GDM1 (cell line): ENCODE measurements around the gene RORB.
"Not testable (repeated sequence)": the region's sequence is repeated elsewhere in the genome, so short reads cannot be mapped to it uniquely, and the experiment has no call there.

Source experiments
- DNase-seq: peaks from one replicate; lab custom pipeline; 2025; lab: John Stamatoyannopoulos, UW

Gene RORB

DNA sequence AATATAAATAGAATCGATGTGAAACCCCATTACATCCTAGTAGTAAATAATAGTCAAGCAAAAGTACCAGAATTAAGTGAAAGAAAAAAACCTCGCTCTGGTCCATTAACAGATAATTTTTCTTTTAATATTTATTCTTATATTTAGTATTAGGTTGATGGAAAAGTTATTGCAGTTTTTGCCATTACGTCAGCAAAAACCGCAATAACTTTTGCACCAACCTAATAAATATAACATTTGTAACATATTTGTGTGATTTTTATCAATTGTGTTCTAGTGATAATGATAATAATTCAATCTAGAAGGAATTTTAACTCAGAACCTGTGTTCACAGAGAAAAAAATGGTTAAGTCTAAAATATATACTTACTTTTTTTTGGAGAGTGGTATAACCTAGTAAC, 16.1 kb downstream of the RORB start:
- no peak for DNase-seq

DNA sequence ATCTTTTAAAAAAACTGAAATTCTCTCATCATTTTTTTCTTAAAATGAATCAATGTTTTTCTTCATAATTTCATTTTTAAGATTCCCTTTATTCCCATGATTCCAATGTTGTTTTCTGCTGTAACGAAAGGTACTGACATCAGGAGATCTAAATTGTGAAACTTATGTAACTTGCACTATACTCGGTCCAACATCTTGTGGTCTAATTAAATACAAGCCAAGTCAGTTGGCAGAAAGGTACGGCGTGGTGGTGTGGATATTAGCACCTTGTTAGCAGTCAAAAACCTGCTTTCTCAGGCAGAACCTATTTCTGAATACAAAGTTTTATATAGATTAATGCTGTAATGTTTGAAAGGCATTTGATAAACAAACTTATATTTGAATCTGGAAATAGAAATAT, 20.1 kb downstream of the RORB start:
- no peak for DNase-seq

DNA sequence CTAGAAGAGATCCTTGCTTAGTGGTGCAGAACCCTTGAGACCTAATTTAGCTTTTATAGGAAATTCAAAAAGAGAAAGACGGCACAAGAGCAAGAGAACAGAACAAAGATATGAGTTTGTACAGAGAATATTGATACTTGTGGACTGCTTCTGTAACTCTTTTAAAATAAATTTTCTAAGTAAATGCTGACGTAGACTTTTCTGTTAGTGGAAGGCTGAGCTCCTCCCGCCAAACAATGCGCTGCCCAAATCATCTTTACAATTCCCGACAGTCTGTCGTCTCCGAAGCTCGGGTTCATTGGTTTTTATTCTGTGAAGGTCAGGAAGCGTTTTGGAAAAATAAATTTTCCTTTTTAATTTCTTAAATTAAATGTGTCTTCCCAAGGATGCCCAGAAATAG, 22.3 kb downstream of the RORB start:
- DNase-seq: no peak

DNA sequence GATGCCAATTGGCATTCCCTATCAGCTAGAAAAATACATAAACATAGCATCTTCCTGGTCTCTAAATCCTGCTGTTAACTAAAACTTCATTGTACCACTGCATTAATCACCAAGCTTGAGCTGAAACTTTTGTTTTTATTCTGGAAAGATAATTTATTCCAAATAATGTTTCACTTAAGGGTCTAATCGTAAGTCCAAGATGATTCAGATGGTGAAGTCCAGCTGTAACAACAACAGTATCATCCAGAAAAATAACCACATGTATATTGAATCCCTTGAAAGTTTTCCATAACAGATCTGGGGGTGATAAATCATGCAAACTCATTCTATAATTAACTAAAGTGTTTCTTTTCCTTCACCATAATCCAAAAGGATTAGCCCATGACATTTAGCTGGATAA, 23.9 kb downstream of the RORB start:
- DNase-seq: no peak

DNA sequence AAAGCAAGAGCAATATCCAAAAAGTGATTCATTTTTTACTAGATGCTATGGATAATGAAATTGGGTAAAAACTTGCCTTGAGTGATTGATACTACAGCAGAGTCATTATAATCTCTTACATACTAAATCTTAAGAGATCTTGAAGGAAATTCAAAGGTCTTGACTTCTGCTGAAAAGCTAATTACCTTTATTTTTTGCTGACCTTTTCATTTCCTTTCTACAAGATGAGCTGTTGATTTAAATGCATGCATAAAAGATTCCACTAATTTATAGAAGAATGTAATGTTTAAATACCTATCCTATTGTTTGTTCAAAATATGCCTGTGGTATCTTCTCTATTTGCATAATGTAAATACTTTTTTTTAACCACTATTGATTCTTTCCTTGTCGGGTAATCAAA, 27.2 kb downstream of the RORB start:
- no peak for DNase-seq

DNA sequence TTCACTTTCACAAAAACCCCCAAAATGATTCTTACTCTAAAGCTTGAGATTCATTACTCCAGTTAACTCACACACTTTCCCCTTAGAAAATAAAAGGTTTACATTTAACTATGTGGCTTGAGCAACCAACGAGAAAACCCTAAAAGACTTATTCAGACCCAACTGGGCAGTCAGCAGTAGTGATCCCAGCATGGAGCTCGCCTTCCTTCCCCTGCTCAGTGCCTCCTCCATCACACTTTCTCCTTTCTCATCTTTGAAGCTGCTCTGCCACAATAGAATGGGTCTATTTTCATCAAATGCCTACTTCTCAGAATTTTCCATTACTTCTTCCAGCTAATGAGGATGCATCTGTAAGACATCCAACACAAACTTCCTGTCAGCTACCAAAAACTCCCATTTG, 29.1 kb downstream of the RORB start:
- DNase-seq: no peak

DNA sequence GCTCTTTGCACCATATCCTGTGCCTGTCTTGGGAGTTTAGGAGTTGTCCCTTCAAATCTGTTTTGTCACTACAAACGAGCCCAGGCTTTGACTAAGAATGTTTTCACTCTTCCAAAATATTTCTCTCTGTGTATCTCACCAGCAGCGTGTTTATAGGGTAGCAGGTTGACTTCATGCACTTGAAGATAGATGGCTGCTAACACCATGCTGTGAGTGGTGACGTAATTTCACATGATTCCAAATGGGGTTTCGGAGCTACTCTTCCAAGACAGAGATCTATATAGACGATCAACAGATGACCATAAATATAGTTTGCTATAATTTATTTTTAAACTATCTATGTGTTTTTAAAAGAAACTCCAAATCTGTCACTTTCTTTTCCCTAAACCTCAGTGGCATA, 30.6 kb downstream of the RORB start:
- DNase-seq: no peak

DNA sequence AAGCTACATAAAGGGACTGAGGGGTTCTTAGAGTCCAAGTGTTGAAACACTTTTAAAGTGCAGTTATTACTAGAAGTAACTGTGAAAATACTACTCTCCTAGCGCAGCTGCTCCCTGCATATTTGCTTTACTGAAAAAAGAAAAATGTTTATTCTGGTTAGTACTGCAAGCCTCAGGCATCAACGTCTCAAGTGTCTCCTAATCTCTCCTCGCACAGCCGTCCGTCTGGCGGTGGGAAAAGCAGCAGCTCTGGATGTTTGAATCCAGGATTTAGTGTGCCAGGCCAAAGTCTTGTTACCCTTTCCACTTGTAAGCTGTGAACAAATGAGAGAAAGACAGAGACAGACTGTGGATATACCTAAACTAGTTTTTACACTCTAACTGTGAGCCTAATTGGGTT, 31.1 kb downstream of the RORB start:
- DNase-seq: no peak

DNA sequence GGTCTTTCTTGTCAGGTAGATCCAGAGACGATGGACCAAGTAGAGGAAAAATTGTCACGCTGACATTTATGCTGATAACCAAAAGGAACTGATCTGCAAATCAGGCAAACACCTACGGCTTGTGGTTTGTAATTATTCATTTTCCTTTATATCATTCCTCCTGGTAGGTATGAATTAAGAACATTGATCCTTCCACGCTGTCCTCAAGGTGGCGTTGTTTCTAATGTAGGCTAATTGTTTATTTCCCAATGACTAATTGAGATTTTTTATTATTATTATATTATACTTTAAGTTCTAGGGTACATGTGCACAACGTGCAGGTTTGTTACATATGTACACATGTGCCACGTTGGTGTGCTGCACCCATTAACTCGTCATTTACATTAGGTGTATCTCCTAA, 33.3 kb downstream of the RORB start:
- not testable (repeated sequence) for DNase-seq

DNA sequence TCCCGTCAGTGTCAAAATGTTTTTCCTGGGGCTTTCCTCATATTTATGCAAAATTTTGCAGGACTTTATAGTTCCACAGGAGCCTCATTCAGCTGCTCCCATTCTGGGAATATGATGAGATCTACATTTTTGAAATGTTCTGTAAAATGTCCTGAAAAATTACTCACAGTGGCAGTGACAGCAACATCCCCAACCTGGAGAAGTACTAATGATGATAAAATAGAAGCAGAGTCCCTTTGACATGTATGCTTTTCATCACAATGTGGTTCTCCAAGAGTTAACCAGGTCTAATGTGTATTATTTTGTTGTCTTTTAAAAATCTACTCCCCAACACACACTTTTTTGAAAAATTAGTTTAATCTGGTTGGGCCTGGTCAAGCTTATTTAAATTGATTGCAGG, 36.1 kb downstream of the RORB start:
- DNase-seq: no peak

DNA sequence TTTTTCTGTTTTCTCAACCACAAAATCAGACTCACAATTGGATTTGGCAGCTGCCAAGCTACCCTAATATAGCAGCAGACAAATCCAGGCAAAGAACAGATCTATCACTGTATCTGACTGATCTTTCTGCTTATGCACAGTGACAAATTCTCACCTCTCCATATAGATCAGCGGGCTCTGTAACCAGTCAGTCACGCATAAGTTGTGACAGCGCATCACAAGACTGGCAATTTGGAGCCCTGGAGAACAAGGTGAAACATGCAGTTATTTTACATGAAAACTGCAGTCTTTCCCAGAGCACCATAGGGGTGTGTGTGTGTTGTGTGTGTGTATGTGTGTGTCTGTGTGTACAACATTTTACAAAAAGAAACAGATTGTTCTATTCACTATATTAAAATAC, 37.7 kb downstream of the RORB start:
- no peak for DNase-seq

DNA sequence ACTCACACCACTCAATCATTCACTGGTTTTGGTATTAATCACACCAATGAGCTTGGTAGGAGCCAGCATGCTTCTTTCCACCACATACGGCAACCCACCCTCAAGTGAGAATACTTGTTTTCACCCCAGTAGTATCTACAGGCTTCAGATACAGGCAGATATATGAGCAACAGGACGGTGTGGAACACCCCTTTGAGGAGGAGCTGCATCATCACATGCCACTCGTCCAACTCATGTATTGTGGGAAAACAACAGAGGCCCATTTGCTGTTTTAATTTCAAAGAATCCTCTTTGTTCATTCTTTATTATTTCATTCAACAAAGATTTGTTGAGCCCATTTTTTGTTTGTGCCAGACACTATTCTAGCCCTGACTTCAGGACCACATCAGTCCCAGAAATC, 46.0 kb downstream of the RORB start:
- DNase-seq: no peak

DNA sequence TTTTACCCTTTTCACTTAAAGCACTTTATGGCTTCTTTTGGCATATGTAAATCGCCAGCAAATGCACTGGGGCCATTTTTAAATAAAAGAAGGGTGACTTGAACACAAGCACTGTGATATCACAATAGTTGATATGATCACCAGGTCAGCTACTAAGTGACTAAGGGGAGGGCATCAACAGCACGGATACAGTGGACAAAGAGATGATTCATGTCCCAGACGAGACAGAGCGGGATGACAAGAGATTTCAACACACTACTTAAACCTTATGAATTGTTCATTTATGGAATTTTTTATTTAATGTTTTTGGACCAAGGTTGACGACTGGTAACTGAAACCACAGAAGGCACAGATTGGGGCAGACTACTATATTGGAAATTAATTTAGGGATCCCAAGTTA, 54.1 kb downstream of the RORB start:
- no peak for DNase-seq

DNA sequence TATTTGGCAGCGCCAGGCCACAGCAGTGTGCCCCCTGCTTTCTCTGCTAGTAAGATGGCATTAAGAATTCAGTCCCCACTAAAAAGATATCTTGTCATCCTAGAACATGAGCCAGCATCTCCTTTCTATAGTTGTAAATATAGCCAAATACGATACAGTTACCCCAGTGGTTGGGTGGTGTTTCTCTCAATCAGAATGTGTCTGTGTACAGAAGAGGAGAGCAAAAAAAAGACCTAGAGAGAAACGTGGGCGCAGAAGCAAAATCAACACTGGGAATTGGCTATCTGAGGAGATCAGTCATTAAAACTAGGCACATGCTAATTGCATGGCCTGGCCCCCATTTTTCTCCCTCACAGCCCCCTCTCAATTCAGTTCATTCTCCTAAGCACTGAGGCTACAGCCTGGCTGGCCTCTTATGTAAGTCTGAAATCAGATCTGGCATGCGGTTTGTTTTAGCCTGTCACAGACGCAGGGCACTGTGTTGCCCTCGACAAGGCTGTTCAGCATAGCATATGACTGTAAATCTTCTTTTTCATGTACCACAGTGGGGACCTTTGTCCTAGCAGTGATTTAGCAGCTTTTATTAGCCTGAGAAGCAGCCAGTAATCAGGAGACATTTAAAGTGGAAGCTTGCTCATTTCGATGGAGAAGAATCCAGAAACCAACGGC, 57.8 kb downstream of the RORB start:
- no peak for DNase-seq

DNA sequence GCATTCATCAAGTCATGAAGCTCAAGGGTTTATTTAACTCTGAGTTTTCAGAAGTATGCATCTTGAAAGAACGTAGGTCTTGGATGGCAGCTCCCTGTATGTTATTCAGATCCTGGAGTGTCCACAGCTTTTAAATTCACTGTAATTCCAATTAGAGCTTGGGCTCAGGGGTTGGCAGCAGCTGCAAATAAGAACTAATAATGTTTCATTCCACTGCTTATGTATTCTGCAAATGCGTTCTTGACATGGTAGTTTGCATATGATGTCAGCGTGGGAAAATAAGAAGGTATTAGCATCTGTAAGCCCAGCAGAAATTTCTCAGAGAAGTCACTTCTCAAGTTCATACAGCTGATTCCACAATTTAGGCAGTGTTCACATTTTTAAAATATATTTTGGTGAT, 58.4 kb downstream of the RORB start:
- no peak for DNase-seq

DNA sequence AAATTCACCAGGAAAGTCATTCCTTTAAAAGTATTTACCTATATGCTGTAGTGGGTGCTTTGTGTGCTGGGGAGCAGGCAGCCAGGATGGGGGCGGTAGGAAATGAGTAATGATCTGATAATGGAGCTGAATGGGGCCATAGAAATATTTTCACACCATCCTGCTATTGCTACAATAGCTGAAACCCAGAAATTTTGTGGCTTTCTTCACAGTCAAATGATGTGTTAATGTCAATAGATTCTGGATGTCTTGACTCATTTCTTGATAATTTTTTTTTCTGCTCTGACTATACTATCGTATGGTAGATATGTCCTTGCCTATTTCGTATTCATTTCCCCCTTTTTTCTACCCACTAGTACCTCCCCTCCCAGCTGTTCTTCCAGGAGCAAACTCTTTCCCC, 59.5 kb downstream of the RORB start:
- DNase-seq: no peak

DNA sequence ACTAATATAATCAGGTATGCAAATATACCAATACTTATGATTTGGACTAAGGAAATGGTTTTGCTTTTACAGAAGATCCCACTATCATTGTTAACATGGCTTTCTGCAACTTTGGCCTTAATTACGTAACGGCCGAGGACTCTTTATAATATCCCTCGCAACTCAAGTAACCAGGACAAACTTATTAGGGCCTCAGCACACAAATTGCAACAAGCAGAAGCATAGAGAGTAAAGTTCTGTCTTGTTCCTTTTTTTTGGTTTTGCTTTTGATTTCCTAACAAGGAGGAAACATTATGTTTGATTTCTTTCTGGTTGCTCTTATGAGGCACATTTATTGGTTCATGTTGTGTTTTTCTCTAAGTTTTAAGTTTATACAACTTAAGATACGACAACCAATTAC, 60.4 kb downstream of the RORB start:
- DNase-seq: no peak

DNA sequence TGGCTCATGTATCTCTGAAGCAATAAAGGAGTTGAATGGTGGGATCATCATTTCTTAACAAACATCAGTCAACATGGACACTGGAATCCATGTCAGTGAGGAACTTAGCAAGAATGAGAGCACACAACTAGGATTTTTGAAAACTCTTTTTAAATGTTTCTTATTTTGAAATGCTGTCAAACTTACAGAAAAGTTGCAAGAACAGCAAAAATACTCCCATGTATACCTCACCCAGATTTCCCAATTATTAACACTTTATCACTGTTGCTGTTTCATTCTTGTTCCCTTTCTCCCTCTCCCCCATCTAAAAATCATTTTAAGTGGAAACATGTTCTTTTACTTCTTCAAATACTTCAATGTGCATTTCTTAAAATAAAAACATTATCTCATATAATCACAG, 65.5 kb downstream of the RORB start:
- DNase-seq: no peak

DNA sequence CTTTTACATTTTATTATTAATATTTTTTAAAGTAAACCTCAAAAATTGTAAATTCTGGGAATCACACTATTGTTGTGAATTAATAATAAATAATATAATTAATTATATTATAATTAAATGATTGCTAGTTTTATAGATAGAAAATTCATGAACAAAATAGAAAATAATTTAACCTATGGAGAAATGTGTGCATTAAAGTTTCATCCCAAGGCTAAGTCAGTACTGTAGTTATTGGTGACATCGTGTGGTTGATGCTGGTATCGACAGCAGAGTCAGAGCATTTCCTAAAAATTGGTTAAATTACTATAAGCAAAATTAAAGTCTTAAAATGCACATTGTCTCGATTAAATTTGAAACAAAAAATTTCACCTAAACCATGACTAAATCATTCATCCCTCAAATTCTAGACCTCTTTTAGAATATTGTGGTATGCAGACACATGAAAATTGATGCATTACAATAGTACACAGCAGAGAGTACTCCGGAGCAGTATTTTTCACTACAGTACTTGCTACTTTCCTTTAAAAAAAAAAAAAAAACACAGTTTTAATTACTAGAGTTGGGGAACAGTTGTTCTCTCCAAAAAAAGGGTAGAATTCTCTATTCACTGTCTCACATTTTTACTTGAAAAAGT, 73.9 kb downstream of the RORB start:
- DNase-seq: no peak

DNA sequence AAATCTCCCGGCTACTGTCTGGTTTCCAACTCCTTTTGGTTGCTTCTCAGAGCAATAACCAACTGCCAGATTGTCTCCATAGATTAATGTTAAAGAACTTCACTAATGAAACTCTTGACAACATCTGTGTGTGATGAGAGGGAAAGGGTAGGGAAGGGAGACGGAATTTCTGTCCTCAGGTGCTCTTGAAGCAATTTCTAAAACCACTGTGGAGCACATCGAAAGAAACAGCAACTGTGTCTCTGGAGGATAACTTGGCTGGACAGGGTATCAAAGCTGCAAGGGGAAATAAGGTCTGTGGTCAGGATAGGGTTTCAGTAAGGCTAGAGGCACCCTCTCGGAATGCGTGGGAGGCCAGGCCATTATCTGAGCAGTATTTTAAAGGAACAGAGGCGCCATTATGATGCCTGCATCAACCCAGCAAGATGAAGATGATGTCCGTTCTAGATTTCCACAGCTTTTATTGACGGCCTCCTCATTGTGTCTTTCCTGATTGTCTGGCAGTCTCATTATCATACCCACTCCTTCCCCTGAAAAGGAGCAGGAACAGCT, 76.6 kb downstream of the RORB start:
- DNase-seq: no peak

DNA sequence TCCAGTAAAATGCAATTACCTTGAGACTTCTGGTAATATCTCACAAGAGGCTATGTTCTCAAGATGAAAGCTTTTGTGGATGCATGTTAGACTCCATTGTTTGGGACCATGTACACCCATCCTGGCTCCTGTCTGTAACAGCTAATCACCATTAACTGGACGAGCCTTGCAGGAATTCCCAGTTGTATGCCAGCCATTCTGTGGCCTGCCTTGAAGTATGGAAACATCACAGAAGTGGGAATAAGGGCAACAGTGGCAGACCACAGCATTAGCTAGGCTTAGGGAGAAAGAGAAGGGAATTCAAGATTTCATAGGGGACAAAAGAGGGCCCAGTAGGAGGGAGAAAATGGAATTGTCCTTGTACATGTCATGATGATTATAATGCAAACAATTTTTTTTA, 79.0 kb downstream of the RORB start:
- no peak for DNase-seq

DNA sequence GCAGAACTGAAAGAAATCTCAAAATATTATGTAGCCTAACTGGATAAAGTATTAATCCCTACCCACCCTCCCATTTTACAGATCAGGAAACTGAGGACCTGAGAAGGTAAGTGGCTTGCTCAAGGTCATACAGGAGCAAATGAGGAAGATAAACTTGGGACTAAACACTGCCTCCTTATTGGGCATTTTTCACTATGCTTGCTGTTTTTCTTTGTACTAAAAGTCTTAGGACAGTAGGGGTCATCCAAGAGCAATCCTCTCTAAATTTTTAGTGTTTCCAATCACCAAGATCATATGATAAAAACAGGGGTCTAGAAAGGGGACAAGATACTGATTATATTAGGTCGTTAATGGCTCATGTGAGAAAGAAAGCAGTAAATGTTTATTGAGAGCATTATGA, 80.8 kb downstream of the RORB start:
- no peak for DNase-seq

DNA sequence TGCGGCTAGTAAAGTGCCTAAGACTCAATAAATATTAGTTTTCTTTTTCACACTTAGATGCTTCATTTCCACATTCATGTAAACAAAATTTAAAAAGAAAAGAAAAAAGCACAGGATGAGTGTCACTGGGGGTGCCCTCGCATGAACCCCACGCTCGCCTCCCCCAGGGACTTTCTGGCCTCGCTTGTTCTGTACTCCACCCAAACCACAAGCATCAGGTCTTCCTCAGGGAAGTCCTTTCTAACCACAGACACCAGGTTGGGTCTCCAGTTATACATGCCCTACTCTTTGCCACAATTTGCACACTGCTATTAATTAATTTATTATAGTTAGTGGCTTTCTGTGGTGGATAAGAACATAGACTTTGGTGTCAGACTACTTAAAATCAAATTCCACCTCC, 92.4 kb downstream of the RORB start:
- no peak for DNase-seq

DNA sequence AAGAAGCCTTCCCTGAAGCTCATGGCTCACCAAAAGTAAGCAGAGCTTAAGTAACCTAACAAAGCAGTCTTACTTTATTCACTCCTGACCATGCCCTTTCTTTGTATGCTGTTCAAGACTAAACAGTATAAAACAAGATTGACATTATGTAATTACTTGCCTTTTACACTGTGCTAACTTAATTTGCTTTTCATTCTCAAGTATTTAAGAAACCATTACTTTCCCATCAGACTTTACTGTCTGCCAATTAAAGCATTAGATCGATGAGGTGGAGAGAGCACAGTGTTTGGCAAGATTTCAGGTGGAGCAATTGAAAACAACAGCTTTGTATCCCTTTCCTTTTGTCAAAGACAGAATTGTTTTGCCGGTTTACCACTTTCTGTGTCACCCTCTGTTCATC, 98.2 kb downstream of the RORB start:
- no peak for DNase-seq
